HG03439 (cell line): ENCODE measurements around the gene WDSUB1.

Source experiments
- ATAC-seq: cut with Tn5 transposase; IDR thresholded peaks from one replicate; pipeline ENCODE4 v1.9.1; 2021; ENCODE audit warnings: mild to moderate bottlenecking, moderate library complexity; ENCODE audit not compliant: unreplicated experiment

Gene WDSUB1

DNA sequence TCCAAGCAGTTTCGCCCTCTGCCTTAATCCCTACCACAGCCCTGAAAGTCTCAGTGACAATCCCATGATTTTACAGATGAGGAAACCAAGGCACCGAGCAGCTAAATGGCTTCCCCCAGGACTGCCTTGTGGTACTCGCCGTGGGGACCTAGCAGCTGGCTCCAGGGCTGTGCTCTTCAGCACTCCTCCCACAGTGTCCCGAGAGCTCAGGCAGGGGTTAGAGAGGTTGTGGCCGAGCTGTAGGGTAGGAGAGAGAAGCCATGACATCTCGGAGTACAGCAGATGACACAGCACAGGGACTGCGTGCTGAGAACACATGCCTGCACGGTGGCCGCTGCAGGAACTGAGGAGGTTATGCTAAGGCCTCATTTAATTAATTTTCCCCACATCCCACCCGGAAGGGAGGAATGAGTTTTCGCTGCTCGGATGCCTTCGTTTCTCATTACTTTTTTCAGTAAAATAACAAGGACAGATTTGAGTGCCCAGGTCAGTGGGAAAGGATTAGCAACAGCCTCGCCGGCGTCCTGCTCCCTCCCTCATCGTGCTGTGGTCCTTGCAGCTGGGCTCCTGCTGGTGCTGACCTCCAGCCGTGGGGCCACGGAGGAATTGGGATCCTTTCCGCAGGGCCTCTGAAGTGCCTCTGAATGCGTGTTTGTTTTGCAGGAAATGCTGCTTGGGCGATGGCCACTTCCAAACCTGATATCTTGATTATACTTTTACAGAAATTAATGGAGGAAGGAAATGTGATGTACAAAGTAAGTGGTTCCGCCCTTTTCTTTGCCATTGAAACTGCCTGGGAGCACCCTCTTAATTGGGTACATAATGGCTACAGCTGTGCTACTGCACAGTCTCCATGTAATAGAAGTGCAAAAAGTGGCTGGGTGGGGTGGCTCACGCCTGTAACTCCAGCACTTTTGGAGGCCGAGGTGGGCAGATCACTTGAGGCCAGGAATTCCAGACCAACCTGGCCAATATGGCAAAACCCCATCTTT lies 61.2 kb downstream of the WDSUB1 start:
- ATAC-seq, result no peak

GRCh38 chr2:159224061-159224813 lies 62.3 kb downstream of the WDSUB1 start:
- ATAC-seq, result no peak

GRCh38 chr2:159219394-159219998 lies 67.0 kb downstream of the WDSUB1 start:
- ATAC-seq, result no peak

DNA sequence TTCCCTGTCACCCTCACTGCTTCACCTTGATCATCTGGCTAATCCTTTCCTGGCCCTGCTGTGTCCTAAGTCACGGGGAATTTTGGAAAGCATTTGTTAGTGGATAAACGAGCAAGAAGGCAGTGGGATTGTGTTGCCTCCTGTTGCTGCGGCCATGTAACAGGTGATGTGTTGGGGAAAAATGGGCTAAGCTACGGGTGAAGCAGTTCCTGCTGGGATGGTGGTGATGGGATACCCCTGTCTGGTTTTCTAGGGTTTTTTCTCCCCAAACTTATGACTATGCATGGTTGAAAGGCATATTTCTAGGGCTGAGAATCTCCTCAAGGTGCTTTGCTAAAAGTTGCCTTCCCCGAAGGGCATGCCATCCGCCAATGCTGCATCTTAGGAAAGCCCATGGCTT lies 68.1 kb downstream of the WDSUB1 start:
- ATAC-seq, result no peak

DNA sequence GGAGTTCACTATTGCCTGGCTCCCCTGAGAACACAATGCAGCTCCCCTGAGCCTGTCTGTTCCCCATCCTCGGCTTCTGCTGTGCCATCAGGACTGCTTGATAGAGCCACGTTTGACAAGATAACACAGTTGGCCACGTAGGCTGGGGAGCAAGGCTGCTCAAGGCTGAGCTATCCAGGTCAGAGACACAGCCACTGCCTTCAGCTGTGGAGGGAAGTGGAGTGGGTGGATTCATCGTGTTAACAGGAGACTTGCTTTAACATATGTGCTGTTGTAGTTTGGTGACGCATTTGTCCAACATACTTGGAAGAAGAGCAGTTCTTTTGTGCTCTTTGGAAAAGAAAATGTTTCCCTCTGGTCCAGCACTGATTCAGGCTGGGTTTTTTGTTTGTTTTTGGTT lies 68.8 kb downstream of the WDSUB1 start:
- ATAC-seq, result no peak

DNA sequence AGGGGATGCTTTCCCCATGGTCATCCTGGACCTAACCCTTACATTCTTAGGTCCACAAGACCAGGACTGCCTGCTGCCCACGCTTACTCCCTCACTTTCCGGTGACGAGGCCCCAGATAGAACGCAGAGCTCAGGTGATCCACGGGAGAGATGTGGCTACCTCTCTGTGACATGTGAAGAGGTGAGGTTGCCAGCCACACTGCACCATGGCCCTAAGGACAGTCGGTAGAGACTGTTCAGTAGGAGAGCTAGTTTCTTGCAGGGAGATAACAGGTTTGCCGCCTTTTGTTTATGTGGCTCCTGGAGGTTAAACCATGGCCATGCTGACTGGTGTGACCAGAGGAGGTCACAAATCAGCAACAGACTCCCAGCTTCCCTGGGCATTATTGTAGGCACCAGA lies 71.4 kb downstream of the WDSUB1 start:
- no peak for ATAC-seq

DNA sequence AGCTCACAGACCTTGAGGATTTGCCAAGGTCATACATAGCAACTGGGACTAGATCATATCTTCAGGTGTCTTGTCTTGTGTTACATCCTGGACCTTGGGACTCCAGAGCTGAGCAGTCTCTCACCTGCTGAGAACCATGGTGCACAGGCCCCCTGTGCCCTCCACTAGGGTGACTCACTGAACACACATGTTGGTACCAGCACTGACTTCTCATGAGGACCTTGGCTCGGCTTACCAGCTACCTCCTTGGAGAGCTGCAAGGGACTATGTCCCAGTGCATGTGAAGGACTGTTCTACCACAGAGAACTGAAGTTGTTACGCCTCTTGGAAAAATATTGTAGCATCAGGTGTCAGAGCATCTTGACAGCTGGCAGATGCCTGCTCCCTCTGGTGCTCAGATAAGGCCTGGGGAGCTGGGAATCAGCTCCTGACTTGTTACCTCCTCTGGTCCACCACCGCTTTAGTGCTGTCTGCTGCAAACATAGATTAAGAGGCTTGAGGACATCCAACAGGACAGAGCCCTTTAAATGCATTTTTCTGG lies 72.1 kb downstream of the WDSUB1 start:
- ATAC-seq, result no peak

DNA sequence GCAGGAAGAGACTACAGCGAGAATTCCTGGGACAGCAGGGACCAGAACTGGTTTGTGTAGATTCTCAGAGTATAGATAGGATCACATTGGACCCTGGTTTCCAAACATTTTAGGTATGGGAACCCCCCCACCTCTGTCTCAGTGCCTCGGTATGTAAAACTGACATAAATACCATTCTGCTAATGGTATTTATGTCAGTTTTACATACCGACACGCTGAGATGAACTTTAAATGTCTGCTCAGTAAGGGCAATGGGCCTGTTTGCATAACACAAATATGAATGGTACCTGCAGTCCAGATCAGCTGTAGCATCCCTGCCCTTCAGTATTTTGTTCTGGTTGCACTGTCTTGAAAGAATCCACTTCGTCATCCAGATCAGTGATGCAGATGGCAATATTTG lies 73.2 kb downstream of the WDSUB1 start:
- no peak for ATAC-seq

GRCh38 chr2:159211447-159212396 lies 74.8 kb downstream of the WDSUB1 start:
- ATAC-seq, result no peak

GRCh38 chr2:159209341-159210306 lies 76.9 kb downstream of the WDSUB1 start:
- ATAC-seq, result peak; percentile 60

GRCh38 chr2:159208438-159208837 lies 78.1 kb downstream of the WDSUB1 start:
- no peak for ATAC-seq

- ATAC-seq, result no peak
Observed at GRCh38 chr2:159206736-159207380, 79.6 kb downstream of the WDSUB1 start.

DNA sequence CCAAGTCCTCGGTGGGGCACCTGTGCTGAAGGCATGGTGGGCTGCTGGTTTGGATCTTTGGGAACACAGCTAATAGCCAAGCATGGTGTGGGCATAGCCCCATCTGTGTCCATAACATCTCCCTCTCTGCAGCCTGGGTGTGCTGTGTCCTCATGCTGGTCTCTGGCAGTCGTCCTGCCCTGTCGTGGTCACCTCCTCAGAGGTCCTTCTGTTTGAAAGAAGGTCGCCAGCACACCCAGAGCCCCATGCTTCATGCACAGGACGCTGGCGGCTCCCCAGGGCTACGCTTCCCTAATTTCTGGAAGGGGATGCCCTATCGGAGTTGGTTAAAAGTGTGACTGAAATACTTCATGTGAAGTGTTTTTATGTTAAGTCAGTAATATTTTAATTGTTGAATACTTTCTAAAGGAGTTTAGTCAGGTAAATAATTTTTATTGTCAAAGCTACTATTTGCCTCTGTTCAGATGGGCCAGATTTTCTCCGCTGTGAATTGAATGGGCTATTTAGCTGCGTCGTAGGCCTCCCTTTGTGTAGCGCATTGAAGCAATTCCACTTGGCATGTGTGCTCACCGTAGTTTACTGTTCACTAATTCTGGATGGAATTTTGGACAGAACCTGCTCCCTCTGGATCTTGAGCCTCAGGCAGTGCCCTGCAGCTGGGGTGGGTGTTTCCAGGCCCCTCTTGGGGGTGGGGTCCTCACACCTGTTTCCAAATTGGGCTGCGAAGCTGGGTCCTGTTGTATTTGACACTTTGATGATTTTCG lies 81.9 kb downstream of the WDSUB1 start:
- ATAC-seq, result no peak

DNA sequence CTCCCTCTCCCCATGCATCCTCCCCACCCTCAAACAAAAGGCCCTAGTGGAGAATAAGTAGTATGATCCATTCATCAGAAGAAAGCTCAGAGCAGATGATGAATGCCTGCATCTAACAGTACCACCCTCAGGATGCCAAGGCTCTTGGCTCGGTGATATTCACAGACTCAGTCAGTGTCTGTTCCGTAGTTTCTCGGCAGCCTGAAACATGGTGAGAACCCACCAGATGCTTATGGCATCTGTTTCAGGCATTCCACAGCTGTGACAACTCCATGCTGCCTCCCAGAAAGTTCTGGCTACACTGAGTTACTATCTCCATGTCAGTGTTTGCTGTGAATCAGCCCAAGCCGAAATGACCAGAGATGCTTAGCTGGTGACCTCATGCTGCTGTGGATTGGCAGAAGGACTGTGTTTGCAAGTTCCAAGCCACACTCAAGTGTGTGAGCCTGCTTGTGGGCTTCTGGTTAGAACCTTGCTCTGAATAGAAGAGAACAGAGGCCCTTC lies 83.9 kb downstream of the WDSUB1 start:
- no peak for ATAC-seq

GRCh38 chr2:159201360-159202063 lies 85.0 kb downstream of the WDSUB1 start:
- ATAC-seq, result peak; percentile 80

DNA sequence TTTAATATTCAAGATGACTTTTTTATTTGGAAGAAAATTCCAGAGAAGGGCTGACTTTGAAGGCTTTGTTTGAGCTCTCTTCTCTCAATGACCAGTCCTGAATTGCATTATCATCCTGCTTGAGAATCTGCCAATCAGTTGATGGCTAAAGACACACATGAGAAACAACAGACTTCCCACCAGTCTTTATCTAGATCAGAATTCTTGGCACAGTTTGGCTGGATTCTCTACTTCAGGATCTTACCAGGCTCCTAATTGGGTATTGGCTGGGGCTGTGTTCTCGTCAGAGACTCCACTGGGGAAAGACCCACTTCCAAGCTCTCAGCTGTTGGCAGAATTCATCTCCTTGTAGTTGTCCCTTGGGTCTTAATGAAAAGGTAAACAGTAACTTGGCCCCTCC lies 86.0 kb downstream of the WDSUB1 start:
- ATAC-seq, result no peak
